Measurements from ENCODE around the gene TSPAN9.

The TSPAN9 gene

GRCh38 chr12:3076730-3077571 is at the start of gene TSPAN9:
TSS of gene TSPAN9 (plus strand) at chr12:3077379. CDS start at chr12:3201194, 123,815 bp downstream.
- peak; percentile 37 for DNase-seq (ENCODE audit: low read depth)

- DNase-seq (ENCODE audit: low read depth): no peak
Observed at GRCh38 chr12:3028108-3028507, 49.1 kb upstream of the TSPAN9 start.

DNA sequence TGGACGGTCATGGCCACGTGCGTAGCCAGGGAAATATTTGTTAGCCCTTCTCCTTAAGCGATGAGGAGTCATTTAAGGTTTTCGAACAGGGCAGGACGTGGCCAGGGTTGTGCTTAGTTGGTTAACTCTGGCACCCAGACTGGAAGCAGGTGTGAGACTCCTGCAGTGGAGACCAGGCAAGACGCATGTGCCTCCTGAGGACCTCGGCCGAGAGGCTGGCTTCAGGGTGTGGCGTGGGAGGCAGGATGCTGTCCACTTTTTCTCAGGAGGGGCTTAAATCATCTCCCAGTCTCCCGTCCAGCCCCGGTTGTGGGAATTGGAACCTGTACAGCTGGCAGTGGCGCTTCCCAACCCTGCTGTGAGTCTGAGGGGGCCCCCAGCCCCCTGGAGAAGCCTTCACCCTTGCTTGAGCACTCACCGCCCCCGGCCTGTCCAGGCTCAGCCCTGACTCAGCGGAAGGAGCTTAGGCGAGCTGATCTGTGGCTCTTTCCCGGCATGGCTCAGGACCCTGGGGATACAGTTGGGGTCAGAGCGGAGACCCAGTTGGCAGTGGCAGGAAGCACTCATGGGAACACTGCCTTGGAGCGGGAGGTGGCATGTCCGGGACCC is 46.3 kb upstream of the TSPAN9 start:
- no peak for DNase-seq (ENCODE audit: low read depth)

DNA sequence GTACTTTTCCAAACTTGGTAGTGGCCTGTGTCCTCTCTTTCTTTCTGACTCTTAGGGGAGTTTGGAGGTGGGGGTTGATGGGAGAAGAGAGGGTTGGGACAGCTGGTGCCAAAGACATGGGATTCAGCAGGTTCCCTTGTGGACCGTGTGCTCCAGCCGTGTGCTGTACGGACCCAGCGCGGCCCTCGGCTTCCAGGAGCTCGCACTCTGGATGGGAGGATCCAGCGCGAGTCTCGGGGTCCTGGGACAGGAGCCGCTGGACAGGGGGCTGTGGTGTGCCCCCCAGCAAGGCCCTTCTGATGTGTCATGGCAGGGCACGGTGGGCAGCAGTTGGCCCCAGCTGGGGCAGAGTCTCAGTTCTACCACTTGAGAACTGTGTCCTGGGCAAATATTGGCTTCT is 45.0 kb upstream of the TSPAN9 start:
- no peak for DNase-seq (ENCODE audit: low read depth)

DNA sequence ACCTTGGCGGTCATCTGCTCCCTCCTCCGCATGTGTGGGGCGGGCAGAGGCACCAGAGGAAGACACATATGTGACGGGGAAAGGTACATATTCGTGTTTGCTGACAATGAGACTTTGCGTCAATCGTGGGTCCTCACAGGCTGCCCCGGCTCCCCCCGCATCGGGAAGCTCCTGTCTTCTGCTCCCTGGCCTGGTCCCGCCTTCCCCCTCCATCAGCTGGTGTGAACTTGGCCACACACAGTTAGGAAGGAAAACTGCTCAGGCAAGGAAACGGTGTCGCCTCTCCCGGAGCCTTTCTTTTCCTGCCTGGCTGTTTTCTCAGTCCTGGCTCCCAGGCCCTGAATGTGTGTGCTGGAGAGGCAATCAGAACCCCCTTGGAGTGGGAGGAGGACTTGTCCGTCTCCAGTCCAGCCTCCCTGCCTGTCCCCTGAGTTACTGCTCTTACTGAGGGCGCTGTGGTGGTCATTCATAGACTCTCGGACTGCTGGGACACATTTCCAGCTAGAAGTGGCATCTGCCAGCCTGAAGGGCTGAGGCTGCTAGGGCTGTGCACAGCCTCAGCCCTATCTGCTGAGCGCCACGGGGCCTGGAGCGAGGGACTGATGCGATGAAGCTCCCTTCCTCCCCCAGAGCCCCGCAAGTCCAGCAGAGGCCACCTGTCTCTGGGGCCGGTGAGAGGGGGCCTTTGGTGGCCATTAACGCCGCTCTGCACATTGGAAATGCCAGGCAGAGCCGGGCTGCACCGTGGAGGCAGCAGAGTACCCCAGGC is 44.2 kb upstream of the TSPAN9 start:
- no peak for DNase-seq (ENCODE audit: low read depth)

DNA sequence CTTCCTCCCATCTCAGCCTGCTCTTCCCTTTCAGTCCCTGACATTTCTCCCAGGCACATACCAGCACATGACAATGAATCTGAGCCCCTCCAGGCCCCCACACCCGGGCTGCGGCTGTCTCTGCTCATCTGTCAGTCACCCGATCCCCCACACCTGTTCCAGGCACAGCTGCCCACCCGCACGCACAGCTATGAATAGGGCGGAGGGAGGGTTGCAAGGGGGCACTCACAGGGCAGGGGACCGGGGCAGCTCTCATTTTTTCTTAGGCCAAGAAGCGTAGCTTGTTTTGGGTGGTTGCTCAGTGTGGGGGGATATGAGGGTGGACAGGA is 43.7 kb upstream of the TSPAN9 start:
- DNase-seq (ENCODE audit: low read depth): no peak

- DNase-seq (ENCODE audit: low read depth): peak; percentile 12
Observed at GRCh38 chr12:3034067-3034750, 43.0 kb upstream of the TSPAN9 start.

- DNase-seq (ENCODE audit: low read depth): no peak
Observed at GRCh38 chr12:3035171-3035570, 42.0 kb upstream of the TSPAN9 start.

DNA sequence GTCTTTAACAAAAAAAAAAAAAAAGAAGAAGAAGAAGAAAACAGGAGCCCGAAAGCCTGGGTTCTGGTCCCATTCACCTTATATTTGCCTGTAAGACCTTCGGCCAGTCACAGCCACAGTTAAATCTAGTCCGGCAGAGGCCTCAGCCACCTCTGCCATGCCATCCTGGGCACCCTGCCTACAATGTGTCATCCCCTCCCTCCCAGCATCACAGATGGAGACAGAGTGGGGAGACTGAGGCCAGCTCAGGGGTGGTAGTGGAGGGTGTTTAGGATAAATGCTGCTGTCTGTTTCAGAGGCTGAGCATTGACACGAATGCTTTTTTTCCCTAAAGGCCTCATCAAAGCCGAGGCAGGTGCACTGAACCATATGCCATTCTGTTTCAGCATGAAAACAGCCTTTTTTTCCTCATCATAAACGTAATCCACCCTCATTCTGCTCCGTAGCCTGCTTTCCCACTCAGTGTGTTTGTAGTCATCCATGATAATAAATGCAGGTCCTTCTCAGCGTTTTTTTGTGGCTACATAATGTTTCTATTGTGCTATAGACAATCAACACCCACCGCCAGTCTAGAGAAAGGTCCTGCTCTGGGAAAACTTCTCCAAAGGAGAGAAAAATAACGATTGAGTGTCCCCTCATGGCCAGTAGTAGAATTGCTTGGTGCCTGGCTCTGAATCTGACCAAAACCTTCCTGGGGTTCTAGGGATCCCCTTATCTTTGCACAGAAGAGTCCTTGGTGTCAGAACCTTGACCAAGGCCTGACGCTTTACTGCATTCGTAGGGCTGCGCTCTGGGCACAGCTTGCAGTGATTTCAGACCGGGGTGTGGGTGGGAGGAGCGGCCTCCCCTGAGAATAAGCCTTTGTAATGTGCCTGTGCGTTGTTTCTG is 41.1 kb upstream of the TSPAN9 start:
- DNase-seq (ENCODE audit: low read depth): no peak

- no peak for DNase-seq (ENCODE audit: low read depth)
Observed at GRCh38 chr12:3036901-3037600, 40.1 kb upstream of the TSPAN9 start.

GRCh38 chr12:3038166-3038565 is 39.0 kb upstream of the TSPAN9 start:
- DNase-seq (ENCODE audit: low read depth): no peak

- no peak for DNase-seq (ENCODE audit: low read depth)
Observed at GRCh38 chr12:3038926-3039510, 38.2 kb upstream of the TSPAN9 start.

GRCh38 chr12:3040026-3040656 is 37.0 kb upstream of the TSPAN9 start:
- DNase-seq (ENCODE audit: low read depth): no peak

DNA sequence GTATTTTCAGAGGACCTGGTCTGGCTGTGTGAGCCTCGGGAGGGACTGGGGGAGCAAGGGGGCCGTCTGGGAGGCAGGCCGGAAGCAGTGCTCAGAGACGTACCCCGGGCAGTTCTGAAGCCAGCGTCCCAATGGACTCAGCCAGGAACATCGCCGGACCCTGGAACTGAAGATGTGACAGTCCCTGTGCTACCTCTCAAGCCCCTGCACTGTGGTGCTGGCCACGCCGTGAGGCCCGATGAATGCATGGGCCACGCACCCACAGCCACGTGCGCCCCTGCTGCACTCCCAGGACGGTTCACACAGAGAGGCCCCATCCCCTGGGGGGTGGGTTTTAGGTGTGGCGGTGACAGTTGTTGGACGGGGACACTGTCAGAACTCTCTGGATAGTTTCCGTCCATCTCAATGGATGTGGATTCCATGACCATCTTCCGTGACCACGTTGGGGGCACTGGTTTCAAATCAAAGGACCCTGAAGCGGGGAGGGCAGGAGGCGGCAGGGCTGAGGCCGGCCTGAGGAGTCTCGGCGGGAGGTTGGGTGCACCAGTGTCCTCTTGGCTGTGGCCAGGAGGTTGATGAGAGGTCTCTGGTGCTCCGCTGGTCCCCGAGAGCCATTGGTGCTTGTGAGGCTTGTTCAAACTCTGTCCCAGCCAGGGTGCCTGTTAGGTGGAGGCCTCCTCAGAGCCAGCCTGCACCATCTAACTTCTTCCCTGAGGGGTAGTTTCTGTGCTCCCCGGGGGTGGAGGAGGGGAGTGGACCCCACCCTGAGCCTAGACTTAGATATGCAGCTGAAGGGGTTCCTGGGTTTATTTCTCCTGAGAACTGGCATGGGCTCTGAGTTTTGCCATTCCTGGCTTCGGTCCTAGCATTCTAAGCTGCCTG is 36.3 kb upstream of the TSPAN9 start:
- DNase-seq (ENCODE audit: low read depth): no peak

- DNase-seq (ENCODE audit: low read depth): peak; percentile 12
Observed at GRCh38 chr12:3041558-3042164, 35.5 kb upstream of the TSPAN9 start.

GRCh38 chr12:3042394-3042793 is 34.8 kb upstream of the TSPAN9 start:
- DNase-seq (ENCODE audit: low read depth): no peak

DNA sequence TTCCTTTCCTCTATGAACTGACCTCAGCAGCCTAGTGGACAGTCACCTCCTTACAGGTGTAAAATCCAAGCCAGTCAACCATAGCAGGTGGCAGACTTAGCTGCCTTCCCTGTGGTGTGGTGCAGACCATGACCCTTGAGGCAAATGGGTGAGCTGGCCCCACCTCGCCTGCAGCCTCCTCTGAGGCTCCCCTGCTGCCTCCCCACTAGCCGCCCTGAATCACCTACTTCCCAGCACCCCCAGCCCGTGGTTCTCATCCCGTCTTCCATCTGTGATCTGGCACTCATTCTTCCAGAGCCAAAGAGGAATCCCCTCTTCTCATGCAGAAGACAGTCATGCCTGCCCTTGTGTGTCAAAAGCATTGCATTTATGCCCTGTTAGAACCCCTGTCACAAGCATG is 34.4 kb upstream of the TSPAN9 start:
- no peak for DNase-seq (ENCODE audit: low read depth)

- DNase-seq (ENCODE audit: low read depth): no peak
Observed at GRCh38 chr12:3043406-3043805, 33.8 kb upstream of the TSPAN9 start.
